ENCODE measurements around the gene AGO3. TPM values are rescaled to one million over a fixed set of nuclear protein-coding genes. Genes with fewer than 3 reads are reported as not detected.

AGO3 gene
- polyA plus RNA-seq, 12 donors, result 9.3 to 94.1 (median 12.0) TPM

- DNase-seq, result no peak
Observed at GRCh38 chr1:36081926-36082485, 151.1 kb downstream of the AGO3 start.

GRCh38 chr1:36083219-36083618, 152.3 kb downstream of the AGO3 start:
- DNase-seq, result no peak

GRCh38 chr1:36083635-36084496, 153.0 kb downstream of the AGO3 start, which contains the start of gene TEKT2:
Gene TEKT2 (plus strand): TSS chr1:36084094. CDS start chr1:36084922, 828 bp downstream.
- DNase-seq, result peak; percentile 58

- DNase-seq, result no peak
Observed at GRCh38 chr1:36084497-36085115, 153.7 kb downstream of the AGO3 start.

- no peak for DNase-seq
Observed at GRCh38 chr1:36085126-36085525, 154.2 kb downstream of the AGO3 start.

GRCh38 chr1:36085686-36086526, 155.0 kb downstream of the AGO3 start:
- no peak for DNase-seq

GRCh38 chr1:36086529-36087232, 155.8 kb downstream of the AGO3 start:
- DNase-seq, result no peak

GRCh38 chr1:36087233-36088123, 156.6 kb downstream of the AGO3 start:
- DNase-seq, result no peak

- no peak for DNase-seq
Observed at GRCh38 chr1:36088265-36088576, 157.3 kb downstream of the AGO3 start.

- DNase-seq, result peak; percentile 93
Observed at GRCh38 chr1:36088577-36089392, 157.9 kb downstream of the AGO3 start, which contains the start of gene ADPRS. Gene ADPRS (plus strand): TSS chr1:36088892. CDS start chr1:36088905, 13 bp downstream.

GRCh38 chr1:36089393-36090121, 158.7 kb downstream of the AGO3 start:
- DNase-seq, result no peak

- DNase-seq, result no peak
Observed at GRCh38 chr1:36091141-36091540, 160.2 kb downstream of the AGO3 start.

GRCh38 chr1:36091698-36092097, 160.8 kb downstream of the AGO3 start:
- no peak for DNase-seq

- no peak for DNase-seq
Observed at GRCh38 chr1:36092166-36092797, 161.4 kb downstream of the AGO3 start.

GRCh38 chr1:36092798-36093185, 161.9 kb downstream of the AGO3 start:
- DNase-seq, result no peak

- DNase-seq, result no peak
Observed at GRCh38 chr1:36093226-36093625, 162.3 kb downstream of the AGO3 start.

GRCh38 chr1:36093929-36094328, 163.0 kb downstream of the AGO3 start:
- no peak for DNase-seq

- DNase-seq, result no peak
Observed at GRCh38 chr1:36094621-36095061, 163.7 kb downstream of the AGO3 start.

Measured in muscle of arm (tissue), 12 donors.